GM23248 (cell line): ENCODE measurements around the gene CORO2A.

Experiments
- EZH2 ChIP-seq: fragments of 200-600 bp; sonication (generic); IDR thresholded peaks from 2 replicates; pipeline ENCODE4 v1.6.1; 2018; ENCODE audit warnings: antibody characterized with exemption, mild to moderate bottlenecking; ENCODE audit not compliant: insufficient read depth, poor library complexity, severe bottlenecking
- EZH2phosphoT487 ChIP-seq: fragments of 200-600 bp; sonication (generic); IDR thresholded peaks from 2 replicates; pipeline ENCODE4 v1.6.1; 2018; ENCODE audit warnings: antibody characterized with exemption, moderate library complexity, mild to moderate bottlenecking, low read depth; ENCODE audit not compliant: insufficient read depth

DNA sequence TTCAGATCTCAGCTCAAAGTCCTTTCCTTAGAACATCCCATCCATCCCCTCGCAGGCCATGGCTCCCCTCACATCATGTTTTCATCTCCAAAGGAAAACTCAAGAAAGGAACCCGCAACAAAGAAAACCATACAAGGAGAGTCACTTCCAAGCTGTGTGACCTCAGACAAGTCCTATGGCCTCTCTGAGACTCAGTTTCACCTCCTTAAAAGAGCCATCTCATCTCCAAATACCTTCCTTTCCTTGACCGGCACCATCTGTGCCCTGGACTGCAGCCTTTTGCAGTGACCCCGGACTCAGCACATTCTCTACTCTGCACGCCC lies 10.7 kb downstream of the CORO2A start:
- no peak for TF ChIP-seq EZH2
- TF ChIP-seq EZH2phosphoT487: no peak
